SU-DHL-6 (cell line): ENCODE data around the gene PSMC3.

ENCODE experiments used
- H2AFZ ChIP-seq: fragments of 200-600 bp; sonication (generic); 2 replicates; pipeline ENCODE4 v1.6.1; 2014; ENCODE audit warnings: low read depth, mild to moderate bottlenecking, moderate library complexity, mixed read lengths, antibody characterized with exemption, low read length; ENCODE audit not compliant: severe bottlenecking
- H3F3A ChIP-seq: fragments of 200-600 bp; shearing (Covaris generic); 2 replicates; pipeline ENCODE4 v1.6.0; 2016; ENCODE audit warnings: antibody characterized with exemption, mild to moderate bottlenecking; ENCODE audit not compliant: insufficient read depth
- H3K27ac ChIP-seq: fragments of 200-600 bp; sonication (generic); 2 replicates; pipeline ENCODE4 v1.5.1; 2016; ENCODE audit warnings: low read depth, mild to moderate bottlenecking, low read length, moderate library complexity, mixed read lengths
- H3K27me3 ChIP-seq: fragments of 200-600 bp; sonication (generic), shearing (Covaris generic); 2 replicates; pipeline ENCODE4 v1.6.0; 2014; ENCODE audit warnings: mild to moderate bottlenecking, low read length
- H3K36me3 ChIP-seq: fragments of 200-600 bp; sonication (generic); 2 replicates; pipeline ENCODE4 v1.6.1; 2014; ENCODE audit warnings: mild to moderate bottlenecking, low read length, mixed read lengths
- H3K4me2 ChIP-seq: fragments of 300-600, 200-600 bp; shearing (Covaris generic), sonication (generic); 2 replicates; pipeline ENCODE4 v1.6.0; 2014; ENCODE audit warnings: low read length, low read depth, mild to moderate bottlenecking; ENCODE audit not compliant: poor library complexity, severe bottlenecking
- H3K4me3 ChIP-seq: fragments of 200-600 bp; sonication (generic); 2 replicates; pipeline ENCODE4 v1.5.1; 2014; ENCODE audit warnings: antibody characterized with exemption, low read length, mild to moderate bottlenecking, mixed read lengths; ENCODE audit not compliant: insufficient read depth, poor library complexity, severe bottlenecking
- H3K79me2 ChIP-seq: fragments of 200-600 bp; sonication (generic); 2 replicates; pipeline ENCODE4 v1.6.1; 2014; ENCODE audit warnings: mild to moderate bottlenecking, low read length, moderate library complexity; ENCODE audit not compliant: insufficient read depth
- H3K9ac ChIP-seq: fragments of 200-600 bp; sonication (generic); 2 replicates; pipeline ENCODE4 v1.7.0; 2014; ENCODE audit warnings: mild to moderate bottlenecking, low read length
- H3K9me2 ChIP-seq: fragments of 200-600 bp; sonication (generic); replicated peaks from 2 replicates; pipeline ENCODE4 v1.6.1; 2014; ENCODE audit warnings: low read length; ENCODE audit not compliant: insufficient read depth
- H3K9me3 ChIP-seq: fragments of 200-600 bp; sonication (generic); 2 replicates; pipeline ENCODE4 v1.6.1; 2014; ENCODE audit warnings: low read length, mixed read lengths; ENCODE audit not compliant: insufficient read depth
- H4K20me1 ChIP-seq: fragments of 200-600 bp; sonication (generic); 2 replicates; pipeline ENCODE4 v1.6.1; 2014; ENCODE audit warnings: low read depth, mild to moderate bottlenecking, antibody characterized with exemption, low read length, moderate library complexity, mixed read lengths
- EZH2phosphoT487 ChIP-seq: fragments of 200-600 bp; sonication (generic), shearing (Covaris generic); conservative IDR thresholded peaks from 2 replicates; pipeline ENCODE4 v1.6.1; 2018; ENCODE audit warnings: mild to moderate bottlenecking, antibody characterized with exemption, low read length, moderate library complexity, mixed read lengths
- TF ChIP-seq, protein P1 (sequence below): fragments of 200-600 bp; sonication (generic); IDR thresholded peaks from one replicate; pipeline ENCODE4 v1.5.1; 2017; ENCODE audit warnings: antibody characterized with exemption, mild to moderate bottlenecking, low read length, moderate library complexity; ENCODE audit not compliant: insufficient read depth, poor library complexity, severe bottlenecking

Gene PSMC3

GRCh38 chr11:47445840-47446239 lies 19.6 kb upstream of the PSMC3 start:
- no peaks in the 10 kb centered on the region for H3K9me2 ChIP-seq
- no peaks in the 10 kb centered on the region for H3K9me3 ChIP-seq
- no peak overlapping the region for H3K4me2 ChIP-seq
- TF ChIP-seq, protein P1, sequence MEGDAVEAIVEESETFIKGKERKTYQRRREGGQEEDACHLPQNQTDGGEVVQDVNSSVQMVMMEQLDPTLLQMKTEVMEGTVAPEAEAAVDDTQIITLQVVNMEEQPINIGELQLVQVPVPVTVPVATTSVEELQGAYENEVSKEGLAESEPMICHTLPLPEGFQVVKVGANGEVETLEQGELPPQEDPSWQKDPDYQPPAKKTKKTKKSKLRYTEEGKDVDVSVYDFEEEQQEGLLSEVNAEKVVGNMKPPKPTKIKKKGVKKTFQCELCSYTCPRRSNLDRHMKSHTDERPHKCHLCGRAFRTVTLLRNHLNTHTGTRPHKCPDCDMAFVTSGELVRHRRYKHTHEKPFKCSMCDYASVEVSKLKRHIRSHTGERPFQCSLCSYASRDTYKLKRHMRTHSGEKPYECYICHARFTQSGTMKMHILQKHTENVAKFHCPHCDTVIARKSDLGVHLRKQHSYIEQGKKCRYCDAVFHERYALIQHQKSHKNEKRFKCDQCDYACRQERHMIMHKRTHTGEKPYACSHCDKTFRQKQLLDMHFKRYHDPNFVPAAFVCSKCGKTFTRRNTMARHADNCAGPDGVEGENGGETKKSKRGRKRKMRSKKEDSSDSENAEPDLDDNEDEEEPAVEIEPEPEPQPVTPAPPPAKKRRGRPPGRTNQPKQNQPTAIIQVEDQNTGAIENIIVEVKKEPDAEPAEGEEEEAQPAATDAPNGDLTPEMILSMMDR: no peak
- no peak for TF ChIP-seq EZH2phosphoT487
- no peak overlapping the region for H2AFZ ChIP-seq
- H4K20me1 ChIP-seq: no peaks in the 10 kb centered on the region
- no peak overlapping the region for H3K4me3 ChIP-seq
- H3K27me3 ChIP-seq: no peaks in the 10 kb centered on the region
- H3K9ac ChIP-seq: no peak overlapping the region
- no peaks in the 10 kb centered on the region for H3K36me3 ChIP-seq
- no peak overlapping the region for H3K27ac ChIP-seq
- no peaks in the 10 kb centered on the region for H3F3A ChIP-seq
- H3K79me2 ChIP-seq: no peaks in the 10 kb centered on the region

DNA sequence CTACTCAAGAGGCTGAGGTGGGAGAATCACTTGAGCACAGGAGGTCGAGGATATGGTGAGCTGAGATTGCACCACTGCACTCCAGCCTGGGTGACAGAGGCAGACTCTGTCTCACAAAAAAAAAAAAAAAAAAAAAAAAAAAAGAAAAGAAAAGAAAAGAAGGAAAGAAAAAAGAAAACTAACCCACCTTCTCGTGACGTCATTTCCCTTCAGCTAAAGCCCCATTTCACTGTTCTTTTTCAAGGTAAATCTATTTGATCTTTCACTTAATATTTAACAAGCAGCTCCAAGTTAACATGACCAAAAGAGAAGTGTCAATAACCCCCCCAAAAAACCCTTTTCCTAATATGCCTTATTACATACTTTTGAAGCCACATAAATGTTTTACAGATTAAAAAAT lies 17.6 kb upstream of the PSMC3 start:
- Histone ChIP-seq H3K4me3 (no peak overlapping the region), H3K27me3 (no peaks in the 10 kb centered on the region), H3K9ac (no peak overlapping the region), H3F3A (no peaks in the 10 kb centered on the region), H2AFZ (no peak overlapping the region), H3K36me3 (no peaks in the 10 kb centered on the region), H3K27ac (no peak overlapping the region), H4K20me1 (no peaks in the 10 kb centered on the region), H3K9me3 (no peaks in the 10 kb centered on the region), H3K79me2 (no peaks in the 10 kb centered on the region), H3K9me2 (no peaks in the 10 kb centered on the region), H3K4me2 (no peak overlapping the region)
- no peak for TF ChIP-seq EZH2phosphoT487
- TF ChIP-seq, protein P1: no peak

DNA sequence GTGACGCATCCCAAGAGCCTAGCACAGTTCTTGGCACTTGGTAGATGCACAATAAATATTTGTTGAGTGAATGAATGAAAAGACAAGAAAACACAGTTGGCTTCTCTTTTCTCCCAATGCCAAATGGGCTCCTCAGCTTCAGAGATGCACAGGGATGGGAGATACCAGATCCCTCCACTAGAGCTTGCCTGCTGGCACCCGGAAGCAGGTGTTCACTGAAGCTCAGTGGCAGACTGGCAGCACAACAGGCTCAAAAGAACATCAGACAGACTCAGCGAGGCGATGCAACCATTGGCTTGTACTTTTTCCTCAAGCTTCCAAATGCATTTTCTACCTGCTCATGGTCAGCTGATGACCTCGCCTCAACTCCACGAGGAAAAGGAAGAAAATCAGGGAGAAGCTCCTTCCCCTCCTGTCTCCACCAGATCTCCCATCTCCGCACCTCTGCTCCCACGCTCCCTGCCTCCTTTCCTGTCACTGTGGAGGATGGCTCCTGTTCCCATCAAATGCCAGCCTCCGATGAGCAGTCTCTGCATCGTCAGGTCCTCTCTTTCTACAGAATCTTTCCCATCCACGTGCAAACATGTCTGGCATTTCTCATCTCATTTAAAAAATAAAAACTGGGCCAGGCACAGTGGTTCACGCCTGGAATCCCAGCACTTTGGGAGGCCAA lies 16.9 kb upstream of the PSMC3 start:
- no peaks in the 10 kb centered on the region for H4K20me1 ChIP-seq
- no peak overlapping the region for H3K4me3 ChIP-seq
- H3K27ac ChIP-seq: no peak overlapping the region
- TF ChIP-seq EZH2phosphoT487: no peak
- TF ChIP-seq, protein P1: no peak
- H2AFZ ChIP-seq: no peak overlapping the region
- no peaks in the 10 kb centered on the region for H3K9me3 ChIP-seq
- no peaks in the 10 kb centered on the region for H3F3A ChIP-seq
- no peaks in the 10 kb centered on the region for H3K36me3 ChIP-seq
- H3K79me2 ChIP-seq: no peaks in the 10 kb centered on the region
- no peaks in the 10 kb centered on the region for H3K27me3 ChIP-seq
- no peaks in the 10 kb centered on the region for H3K9me2 ChIP-seq
- no peak overlapping the region for H3K4me2 ChIP-seq
- H3K9ac ChIP-seq: no peak overlapping the region
